Measurements from ENCODE around the gene BPGM.

DNA sequence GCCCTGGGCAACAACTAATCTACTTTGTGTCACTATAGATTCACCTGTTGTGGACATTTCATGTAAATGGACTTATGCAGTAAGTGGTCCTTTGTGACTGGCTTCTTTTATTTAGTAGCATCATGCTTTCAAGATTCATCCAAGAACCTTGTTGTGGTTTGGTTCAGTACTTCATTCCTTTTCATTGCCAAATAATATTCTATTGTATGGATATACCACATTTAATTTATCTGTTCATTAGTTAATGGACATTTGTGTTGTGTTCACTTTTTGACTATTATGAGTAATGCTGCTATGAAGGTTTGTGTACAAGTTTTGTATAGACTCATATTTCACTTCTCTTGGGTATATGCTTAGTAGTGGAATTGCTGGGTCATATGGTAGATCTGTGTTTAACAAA is 27.8 kb downstream of the BPGM start:
- TF ChIP-seq, protein P1, sequence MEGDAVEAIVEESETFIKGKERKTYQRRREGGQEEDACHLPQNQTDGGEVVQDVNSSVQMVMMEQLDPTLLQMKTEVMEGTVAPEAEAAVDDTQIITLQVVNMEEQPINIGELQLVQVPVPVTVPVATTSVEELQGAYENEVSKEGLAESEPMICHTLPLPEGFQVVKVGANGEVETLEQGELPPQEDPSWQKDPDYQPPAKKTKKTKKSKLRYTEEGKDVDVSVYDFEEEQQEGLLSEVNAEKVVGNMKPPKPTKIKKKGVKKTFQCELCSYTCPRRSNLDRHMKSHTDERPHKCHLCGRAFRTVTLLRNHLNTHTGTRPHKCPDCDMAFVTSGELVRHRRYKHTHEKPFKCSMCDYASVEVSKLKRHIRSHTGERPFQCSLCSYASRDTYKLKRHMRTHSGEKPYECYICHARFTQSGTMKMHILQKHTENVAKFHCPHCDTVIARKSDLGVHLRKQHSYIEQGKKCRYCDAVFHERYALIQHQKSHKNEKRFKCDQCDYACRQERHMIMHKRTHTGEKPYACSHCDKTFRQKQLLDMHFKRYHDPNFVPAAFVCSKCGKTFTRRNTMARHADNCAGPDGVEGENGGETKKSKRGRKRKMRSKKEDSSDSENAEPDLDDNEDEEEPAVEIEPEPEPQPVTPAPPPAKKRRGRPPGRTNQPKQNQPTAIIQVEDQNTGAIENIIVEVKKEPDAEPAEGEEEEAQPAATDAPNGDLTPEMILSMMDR (IDR thresholded peaks at IDR 0.05; ENCODE audit: insufficient read depth, low read length, poor library complexity, severe bottlenecking) = no peak
- no peak for TF ChIP-seq EZH2phosphoT487 (conservative IDR thresholded peaks at IDR 0.05; ENCODE audit: low read length)
